Left lung (tissue), 10 donors: Measurements from ENCODE around the gene TGFB2. TPM values are rescaled to one million over a fixed set of nuclear protein-coding genes. Genes with fewer than 3 reads are reported as not detected.

ENCODE experiments used
- ATAC-seq: fragments of 200-7000 bp; cut with Tn5 transposase; one replicate; pipeline ENCODE4 v1.9.1; 2020; ENCODE audit warnings: moderate library complexity
- DNase-seq, 4 donors: peaks; one replicate each; pipeline ENCODE4 v3.0.0-alpha.2; 2013 to 2020
- H3K27ac ChIP-seq, 2 donors: fragments of 200-600 bp; sonication (generic) in 1 of 2; one replicate each; pipeline versions ENCODE4 v1.5.0 to v1.8.0; 2020 to 2021
- H3K27me3 ChIP-seq, 2 donors: fragments of 200-600 bp; sonication (generic) in 1 of 2; one replicate each; pipeline versions ENCODE4 v1.5.0 to v1.8.0; 2020 to 2021
- H3K36me3 ChIP-seq, 2 donors: fragments of 200-600 bp; sonication (generic) in 1 of 2; one replicate each; pipeline versions ENCODE4 v1.5.0 to v1.8.0; 2020 to 2021
- H3K4me1 ChIP-seq, 2 donors: fragments of 200-600 bp; one replicate each; pipeline ENCODE4 v1.8.0; 2021
- H3K4me3 ChIP-seq, 2 donors: fragments of 200-600 bp; sonication (generic) in 1 of 2; one replicate each; pipeline versions ENCODE4 v1.5.0 to v1.8.0; 2020 to 2021; ENCODE audit warnings: mild to moderate bottlenecking in 1 of 2
- H3K9me3 ChIP-seq, 2 donors: fragments of 200-600 bp; sonication (generic) in 1 of 2; one replicate each; pipeline versions ENCODE4 v1.5.0 to v1.8.0; 2020 to 2021
- CTCF ChIP-seq, 2 donors: fragments of 200-600 bp; sonication (generic) in 1 of 2; IDR thresholded peaks; one replicate each; pipeline versions ENCODE4 v1.5.0 to v1.8.0; 2021; ENCODE audit warnings: antibody characterized with exemption in 2 of 2
- intact Hi-C, 2 donors: fragments of 100-400 bp; cut with DNase I; formaldehyde crosslinking; loops; one replicate each; pipeline versions ENCODE4 v1.11.2 to v1.14.2; 2022
- polyA plus RNA-seq, 6 donors: library from polyadenylated mRNA; unstranded; fragments of 120-200 nt; gene quantifications; one replicate each; pipeline ENCODE4 v1.2.1, GENCODE V29; 2013; ENCODE audit not compliant: insufficient read length in 6 of 6
- total RNA-seq, 2 donors: library from RNA; stranded (reverse); fragmentation: NEBNext Ultra II Directional; extraction: Animal tissue kit (Norgen Biotek cat#: 25700); gene quantifications; one replicate each; pipeline ENCODE4 v1.2.1, GENCODE V29; 2021
- donor health status: DM: no; HTN: yes; CAD: no.
- donor health status: DM: no; HTN: no; CAD: no.

TGFB2 gene
- total and polyA plus RNA-seq, 8 donors, result 9.8 to 177 (median 136) TPM

DNA sequence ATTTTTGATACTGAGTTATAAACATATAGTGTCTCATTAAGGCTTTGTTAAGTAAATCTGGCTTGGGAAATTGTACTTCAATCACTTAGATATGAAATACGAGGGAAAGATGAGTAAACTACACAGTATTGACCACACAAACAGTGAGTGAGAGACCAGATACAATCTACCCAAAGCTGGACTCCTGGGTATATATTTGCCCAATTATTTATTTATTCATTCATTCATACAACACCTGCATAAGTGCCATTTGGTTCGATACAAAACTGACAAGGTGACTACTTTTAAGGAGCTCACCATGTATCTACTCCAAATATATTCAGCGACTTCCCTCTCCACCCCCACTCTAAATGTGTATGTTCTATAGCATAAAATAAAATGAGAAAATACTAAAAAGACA, 143.4 kb downstream of the TGFB2 start:
- H3K27me3 ChIP-seq, result no peaks in the 10 kb centered on the region
- ATAC-seq, result no peak
- DNase-seq, result no peak
- intact Hi-C loops, result no loop called here
- H3K27ac ChIP-seq, result no peak overlapping the region
- no peak overlapping the region for H3K4me3 ChIP-seq
- TF ChIP-seq CTCF (IDR thresholded peaks at IDR 0.05), result no peak
- no peaks in the 10 kb centered on the region for H3K36me3 ChIP-seq
- H3K4me1 ChIP-seq, result peaks cover 0 to 3% of the 10 kb centered on the region in 2 donors
- H3K9me3 ChIP-seq, result no peaks in the 10 kb centered on the region

DNA sequence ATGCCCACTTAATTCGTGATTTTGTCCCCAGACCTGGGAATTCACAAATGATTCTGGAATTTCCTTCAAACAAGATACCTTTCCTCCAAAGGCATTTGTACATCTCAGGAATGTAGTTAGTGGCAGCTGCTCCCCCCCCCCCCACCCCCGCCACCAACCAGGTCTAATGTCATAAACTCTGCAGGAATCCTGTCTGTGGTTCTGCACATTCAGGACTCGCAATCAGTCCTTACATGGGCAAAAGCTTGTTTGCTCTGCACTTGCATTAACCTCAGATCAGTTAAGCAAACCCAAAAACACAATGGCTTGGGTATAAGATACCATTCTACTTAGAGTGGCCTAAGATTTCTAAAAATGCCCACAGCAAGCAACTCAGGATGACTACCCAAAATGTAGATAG, 143.8 kb downstream of the TGFB2 start:
- Histone ChIP-seq H3K36me3 (no peaks in the 10 kb centered on the region), H3K27me3 (no peaks in the 10 kb centered on the region), H3K9me3 (no peaks in the 10 kb centered on the region), H3K4me1 (peaks cover 0 to 3% of the 10 kb centered on the region in 2 donors), H3K4me3 (no peak overlapping the region), H3K27ac (no peak overlapping the region)
- intact Hi-C loops, result no loop called here
- ATAC-seq (no peak), DNase-seq (no peak)
- no peak for TF ChIP-seq CTCF (IDR thresholded peaks at IDR 0.05)

GRCh38 chr1:218490406-218490922, 145.3 kb downstream of the TGFB2 start:
- H3K27me3 ChIP-seq, result no peaks in the 10 kb centered on the region
- H3K36me3 ChIP-seq, result no peaks in the 10 kb centered on the region
- no peaks in the 10 kb centered on the region for H3K9me3 ChIP-seq
- peaks cover 0 to 3% of the 10 kb centered on the region in 2 donors for H3K4me1 ChIP-seq
- TF ChIP-seq CTCF (IDR thresholded peaks at IDR 0.05), result no peak
- no peak overlapping the region for H3K4me3 ChIP-seq
- DNase-seq (no peak), ATAC-seq (no peak)
- intact Hi-C loops, result no loop called here
- no peak overlapping the region for H3K27ac ChIP-seq

DNA sequence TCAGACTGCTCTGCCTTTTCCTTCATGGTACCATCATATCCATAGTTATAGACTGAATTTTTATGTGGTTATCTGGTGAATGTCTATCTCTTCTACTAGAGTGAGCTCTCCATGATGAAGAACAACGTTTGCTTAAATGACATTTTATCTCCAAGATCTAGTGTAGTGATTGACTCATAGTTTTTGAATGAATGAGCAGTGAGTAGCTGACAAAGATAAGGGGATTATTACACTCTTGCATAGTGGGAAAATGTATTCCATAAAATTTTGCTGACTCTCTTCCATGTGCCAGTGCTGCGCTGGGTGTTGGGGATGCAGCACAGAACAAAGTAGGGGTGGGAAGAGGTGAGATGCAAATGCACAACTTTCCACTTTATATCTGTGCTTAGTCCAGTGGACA, 147.7 kb downstream of the TGFB2 start:
- no peaks in the 10 kb centered on the region for H3K27me3 ChIP-seq
- H3K4me1 ChIP-seq, result peaks cover 0 to 2% of the 10 kb centered on the region in 2 donors
- DNase-seq, result no peak
- H3K36me3 ChIP-seq, result no peaks in the 10 kb centered on the region
- no peak overlapping the region for H3K27ac ChIP-seq
- H3K9me3 ChIP-seq, result no peaks in the 10 kb centered on the region
- intact Hi-C loops, result no loop called here
- no peak for ATAC-seq
- no peak overlapping the region for H3K4me3 ChIP-seq
- TF ChIP-seq CTCF (IDR thresholded peaks at IDR 0.05), result no peak

GRCh38 chr1:218493986-218494385, 148.8 kb downstream of the TGFB2 start:
- Histone ChIP-seq H3K36me3 (no peaks in the 10 kb centered on the region), H3K27ac (no peak overlapping the region), H3K4me3 (no peak overlapping the region), H3K9me3 (no peaks in the 10 kb centered on the region), H3K4me1 (peaks cover 0 to under 1% of the 10 kb centered on the region in 2 donors), H3K27me3 (no peaks in the 10 kb centered on the region)
- intact Hi-C loops, result no loop called here
- ATAC-seq (no peak), DNase-seq (no peak)
- TF ChIP-seq CTCF (IDR thresholded peaks at IDR 0.05), result no peak

Other genes with a start within 250 kb of the TGFB2 start
- gene RRP15, start 60.0 kb upstream of the TGFB2 start, total RNA-seq, result 10 to 100 TPM; 13.8 to 17.2 TPM
- 10 to 100 TPM; 20.9 to 31.7 (median 27.5) TPM for gene RRP15, start 60.0 kb upstream of the TGFB2 start, polyA plus RNA-seq